HEK293T (cell line): ENCODE measurements around the gene PAM.
"Not testable (repeated sequence)": the region's sequence is repeated elsewhere in the genome, so short reads cannot be mapped to it uniquely, and the experiment has no call there.

Experiments
- CTCF ChIA-PET: fragments of 350-600 bp; formaldehyde crosslinking; extraction: SDS; loops from one replicate; lab custom pipeline; 2021; ENCODE audit warnings: antibody characterized with exemption, inconsistent platforms; lab: Yijun Ruan, JAX
- POLR2A ChIA-PET: fragments of 350-600 bp; formaldehyde crosslinking; extraction: SDS; loops from one replicate; lab custom pipeline; 2020; ENCODE audit warnings: antibody characterized with exemption, inconsistent platforms; lab: Yijun Ruan, JAX
- DNase-seq: peaks from one replicate; pipeline ENCODE4 v3.0.0; 2012; ENCODE audit warnings: mixed read lengths; ENCODE audit errors: extremely low spot score
- ARNT ChIP-seq: fragments of 450-650 bp; IDR thresholded peaks from 2 replicates; pipeline ENCODE4 v1.6.1; 2017; ENCODE audit warnings: mild to moderate bottlenecking
- BHLHE40 ChIP-seq: fragments of 450-650 bp; IDR thresholded peaks from 2 replicates; pipeline ENCODE4 v1.6.1; 2016; ENCODE audit warnings: mild to moderate bottlenecking, moderate library complexity, borderline replicate concordance
- CTBP1 ChIP-seq: fragments of 450-650 bp; IDR thresholded peaks from 2 replicates; pipeline ENCODE4 v1.6.1; 2016; ENCODE audit warnings: borderline replicate concordance
- ELF4 ChIP-seq: fragments of 450-650 bp; IDR thresholded peaks from 2 replicates; pipeline ENCODE4 v1.6.1; 2017; ENCODE audit warnings: antibody characterized with exemption
- FOXA1 ChIP-seq: fragments of 450-650 bp; IDR thresholded peaks from 2 replicates; pipeline ENCODE4 v1.6.1; 2016; ENCODE audit warnings: mild to moderate bottlenecking
- FOXK2 ChIP-seq: fragments of 450-650 bp; IDR thresholded peaks from 2 replicates; pipeline ENCODE4 v1.6.1; 2016; ENCODE audit warnings: mild to moderate bottlenecking
- FOXM1 ChIP-seq: fragments of 450-650 bp; IDR thresholded peaks from 2 replicates; pipeline ENCODE4 v1.6.1; 2017; ENCODE audit warnings: mild to moderate bottlenecking, borderline replicate concordance
- HDGF ChIP-seq: fragments of 450-650 bp; IDR thresholded peaks from 2 replicates; pipeline ENCODE4 v1.6.1; 2017; ENCODE audit warnings: antibody characterized with exemption, borderline replicate concordance
- L3MBTL2 ChIP-seq: fragments of 450-650 bp; conservative IDR thresholded peaks from 2 replicates; pipeline ENCODE4 v1.6.1; 2016; ENCODE audit warnings: mild to moderate bottlenecking
- LEF1 ChIP-seq: fragments of 450-650 bp; IDR thresholded peaks from 2 replicates; pipeline ENCODE4 v1.6.1; 2017; ENCODE audit warnings: mild to moderate bottlenecking, borderline replicate concordance
- NFRKB ChIP-seq: fragments of 450-650 bp; IDR thresholded peaks from 2 replicates; pipeline ENCODE4 v1.6.1; 2016; ENCODE audit warnings: mild to moderate bottlenecking, moderate library complexity
- SP1 ChIP-seq: fragments of 450-650 bp; IDR thresholded peaks from 2 replicates; pipeline ENCODE4 v1.6.1; 2017
- SUZ12 ChIP-seq: fragments of 450-650 bp; IDR thresholded peaks from 2 replicates; pipeline ENCODE4 v1.6.1; 2016; ENCODE audit warnings: mild to moderate bottlenecking
- TARDBP ChIP-seq: fragments of 450-650 bp; IDR thresholded peaks from 2 replicates; pipeline ENCODE4 v1.6.1; 2016
- ZNF384 ChIP-seq: fragments of 450-650 bp; IDR thresholded peaks from 2 replicates; pipeline ENCODE4 v1.6.1; 2016
- TF ChIP-seq, protein P1 (sequence below): fragments of 450-650 bp; IDR thresholded peaks from 2 replicates; pipeline ENCODE4 v1.6.1; 2016

Gene PAM

DNA sequence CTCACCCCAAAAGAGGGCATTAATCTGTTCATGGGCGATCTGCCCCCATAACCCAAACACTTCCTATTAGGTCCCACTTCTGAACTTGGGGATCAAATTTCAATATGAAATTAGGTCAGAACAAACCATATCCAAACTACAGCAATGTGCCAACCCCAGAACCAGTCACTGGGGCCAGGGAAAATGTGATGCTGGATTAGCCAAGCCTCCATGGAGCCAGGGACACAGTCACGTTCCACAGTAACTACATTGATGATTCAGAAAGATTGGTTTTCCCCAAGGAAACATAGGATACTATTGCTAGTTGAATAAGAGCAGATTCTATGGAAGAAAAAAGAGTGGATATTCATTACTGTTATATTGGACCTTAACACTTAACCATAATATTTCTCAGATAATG lies 280.6 kb downstream of the PAM start:
- ChIA-PET CTCF (interaction anchor here (1.4 kb wide), 1 partner anchor 104 kb away, joined by 5 read pairs; no protein-coding TSS in a partner anchor), POLR2A (no interaction called here)
- TF ChIP-seq ZNF384 (no peak), LEF1 (no peak), ELF4 (no peak), SP1 (no peak), HDGF (no peak), ARNT (no peak), FOXA1 (no peak), TARDBP (no peak), L3MBTL2 (no peak), SUZ12 (no peak), CTBP1 (no peak), FOXM1 (no peak), NFRKB (no peak), FOXK2 (no peak)
- TF ChIP-seq, protein P1, sequence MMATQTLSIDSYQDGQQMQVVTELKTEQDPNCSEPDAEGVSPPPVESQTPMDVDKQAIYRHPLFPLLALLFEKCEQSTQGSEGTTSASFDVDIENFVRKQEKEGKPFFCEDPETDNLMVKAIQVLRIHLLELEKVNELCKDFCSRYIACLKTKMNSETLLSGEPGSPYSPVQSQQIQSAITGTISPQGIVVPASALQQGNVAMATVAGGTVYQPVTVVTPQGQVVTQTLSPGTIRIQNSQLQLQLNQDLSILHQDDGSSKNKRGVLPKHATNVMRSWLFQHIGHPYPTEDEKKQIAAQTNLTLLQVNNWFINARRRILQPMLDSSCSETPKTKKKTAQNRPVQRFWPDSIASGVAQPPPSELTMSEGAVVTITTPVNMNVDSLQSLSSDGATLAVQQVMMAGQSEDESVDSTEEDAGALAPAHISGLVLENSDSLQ, result no peak
- no peak for DNase-seq

DNA sequence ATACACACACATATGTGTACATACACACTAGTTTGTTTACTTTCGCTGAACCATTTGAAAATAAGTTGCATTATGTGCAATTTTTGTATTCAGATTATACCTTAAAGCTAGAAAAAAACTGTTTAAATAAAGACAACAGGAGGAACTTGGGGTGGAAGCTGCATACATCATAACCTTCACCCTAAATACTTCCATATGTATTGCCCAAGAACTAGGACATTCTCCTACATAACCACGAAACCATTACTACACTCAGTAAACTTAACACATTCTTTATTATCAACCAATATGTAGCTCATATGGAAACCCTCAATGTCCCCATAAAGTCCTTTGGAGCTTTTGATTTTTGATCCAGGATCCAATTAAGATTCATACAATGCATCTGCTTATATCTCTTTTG lies 281.5 kb downstream of the PAM start:
- TF ChIP-seq L3MBTL2, result no peak
- POLR2A ChIA-PET, result no interaction called here
- CTCF ChIA-PET, result interaction anchor here (0.6 to 1.4 kb wide), 2 partner anchors 48 to 103 kb away, joined by 3 to 5 read pairs; no protein-coding TSS in a partner anchor
- DNase-seq, result no peak

DNA sequence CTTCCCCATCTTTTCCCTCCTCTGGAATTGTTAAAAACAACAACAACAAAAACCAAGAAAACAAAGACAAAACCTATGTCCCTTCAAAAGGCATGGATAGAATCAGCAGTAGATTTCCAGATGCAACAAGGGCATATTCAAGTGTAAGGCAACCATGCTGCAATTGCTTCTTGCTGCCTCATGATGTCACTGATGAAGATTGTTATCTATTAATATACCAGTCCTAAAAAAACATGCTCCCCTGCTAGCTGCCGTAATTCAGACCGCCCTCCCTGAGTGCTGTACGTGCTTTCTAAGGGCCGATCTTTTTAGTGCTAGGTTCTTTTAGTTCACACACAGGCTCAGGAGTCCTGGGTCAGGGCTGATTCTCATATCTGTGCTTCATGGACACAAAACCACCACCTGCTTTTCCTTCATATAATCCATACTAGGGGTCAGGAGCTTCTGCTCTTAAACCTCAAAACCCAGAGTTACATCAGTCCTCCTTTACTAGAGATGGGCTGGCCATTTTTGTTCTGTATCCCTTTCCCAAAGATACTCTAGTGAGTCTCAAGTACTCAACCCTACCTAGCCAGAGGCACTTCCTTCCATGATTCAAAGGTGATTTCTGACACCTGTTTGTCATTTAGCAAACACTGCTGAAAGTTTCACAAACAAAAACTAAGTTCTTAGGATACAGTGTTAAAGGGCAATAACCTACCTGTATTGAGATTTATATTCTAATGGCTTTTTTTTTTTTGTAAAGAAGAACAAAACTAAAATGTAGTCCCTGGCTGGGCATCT lies 282.8 kb downstream of the PAM start:
- TF ChIP-seq BHLHE40, result no peak
- no peak for DNase-seq
- CTCF ChIA-PET, result no interaction called here
- POLR2A ChIA-PET, result no interaction called here

DNA sequence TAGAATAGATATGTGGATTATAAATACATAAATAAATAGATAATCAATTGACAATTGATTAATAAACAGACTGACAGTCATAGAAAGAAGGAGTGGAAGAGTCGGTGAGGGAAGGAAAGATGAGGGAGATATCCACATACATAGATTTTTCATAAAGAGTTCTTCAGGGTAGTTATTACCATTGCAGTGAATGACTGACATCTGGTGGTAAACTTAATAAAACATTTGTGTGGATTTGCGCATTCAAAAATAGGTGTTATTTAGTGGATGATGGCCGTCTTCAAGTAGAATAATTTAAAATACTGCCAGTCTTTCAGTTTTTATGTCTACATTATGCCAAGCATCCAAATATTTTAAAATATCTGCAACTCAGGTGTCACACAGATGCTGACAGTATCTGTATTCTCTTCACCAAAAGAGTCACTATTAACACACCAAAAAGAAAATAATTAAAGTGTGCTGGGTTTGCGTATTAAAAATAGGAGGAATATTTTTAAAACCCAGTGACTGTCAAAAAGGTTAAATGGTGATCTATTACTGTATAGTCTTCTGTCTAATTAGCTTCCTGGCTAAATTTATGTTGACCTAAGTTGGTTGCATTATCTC lies 286.1 kb downstream of the PAM start:
- CTCF ChIA-PET, result interaction anchor here (2.4 kb wide), 1 partner anchor 359 kb away, joined by 12 read pairs; no protein-coding TSS in a partner anchor
- TF ChIP-seq NFRKB, result no peak
- no peak for TF ChIP-seq BHLHE40
- no peak for TF ChIP-seq ZNF384
- no peak for TF ChIP-seq SUZ12
- no peak for TF ChIP-seq HDGF
- no peak for TF ChIP-seq LEF1
- TF ChIP-seq, protein P1, result no peak
- no peak for TF ChIP-seq FOXM1
- no peak for DNase-seq
- POLR2A ChIA-PET, result no interaction called here

DNA sequence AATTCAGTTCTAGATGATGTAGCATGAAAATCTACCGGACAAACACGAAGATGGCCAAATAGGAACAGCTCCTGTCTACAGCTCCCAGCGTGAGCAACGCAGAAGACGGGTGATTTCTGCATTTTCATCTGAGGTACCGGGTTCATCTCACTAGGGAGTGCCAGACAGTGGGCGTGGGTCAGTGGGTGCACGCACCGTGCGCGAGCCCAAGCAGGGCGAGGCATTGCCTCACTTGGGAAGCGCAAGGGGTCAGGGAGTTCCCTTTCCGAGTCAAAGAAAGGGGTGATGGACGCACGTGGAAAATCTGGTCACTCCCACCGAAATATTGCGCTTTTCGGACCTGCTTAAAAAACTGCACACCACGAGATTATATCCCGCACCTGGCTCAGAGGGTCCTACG lies 291.6 kb downstream of the PAM start:
- CTCF ChIA-PET, DNase-seq, POLR2A ChIA-PET: not testable (repeated sequence)

DNA sequence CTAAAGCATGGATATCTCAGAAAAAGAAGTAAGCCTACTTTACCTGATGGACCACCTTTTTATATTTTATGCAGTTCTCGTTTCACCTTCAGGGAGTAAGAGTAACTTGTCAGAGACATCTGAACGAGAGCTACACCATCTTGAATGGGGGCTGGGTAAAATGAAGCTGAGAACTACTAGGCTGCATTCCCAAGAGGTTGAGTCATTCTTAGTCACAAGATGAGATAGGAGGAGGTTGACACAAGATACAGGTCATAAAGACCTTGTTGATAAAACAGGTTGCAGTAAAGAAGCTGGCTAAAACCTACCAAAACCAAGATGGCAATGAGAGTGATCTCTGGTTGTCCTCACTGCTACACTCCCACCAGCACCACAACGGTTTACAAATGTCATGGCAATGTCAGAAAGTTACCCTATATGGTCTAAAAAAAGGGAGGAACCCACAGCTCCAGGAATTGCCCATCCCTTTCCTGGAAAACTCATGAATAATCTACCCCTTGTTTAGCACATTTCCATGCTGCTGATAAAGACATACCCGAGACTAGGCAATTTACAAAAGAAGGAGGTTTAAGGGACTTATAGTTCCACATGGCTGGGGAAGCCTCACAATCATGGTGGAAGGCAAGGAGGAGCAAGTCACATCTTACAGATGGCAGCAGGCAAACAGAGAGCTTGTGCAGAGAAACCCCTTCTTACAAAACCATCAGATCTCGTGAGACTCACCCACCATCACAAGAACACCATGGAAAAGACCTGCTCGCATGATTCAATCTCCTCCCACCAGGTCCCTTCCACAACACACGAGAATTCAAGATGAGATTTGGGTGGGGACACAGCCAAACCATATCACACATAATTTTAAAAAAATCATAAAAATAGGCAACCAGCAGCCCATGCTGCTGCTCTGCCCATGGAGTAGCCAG lies 302.4 kb downstream of the PAM start:
- CTCF ChIA-PET, result no interaction called here
- TF ChIP-seq NFRKB, result no peak
- no peak for TF ChIP-seq FOXA1
- TF ChIP-seq ARNT, result no peak
- TF ChIP-seq LEF1, result no peak
- no peak for TF ChIP-seq SP1
- TF ChIP-seq, protein P1, result no peak
- TF ChIP-seq FOXK2, result no peak
- TF ChIP-seq BHLHE40, result no peak
- no peak for TF ChIP-seq ELF4
- TF ChIP-seq TARDBP, result no peak
- TF ChIP-seq CTBP1, result no peak
- TF ChIP-seq HDGF, result no peak
- TF ChIP-seq SUZ12, result no peak
- TF ChIP-seq ZNF384, result no peak
- no peak for TF ChIP-seq FOXM1
- TF ChIP-seq L3MBTL2, result no peak
- POLR2A ChIA-PET, result no interaction called here
- DNase-seq, result no peak
